HEK293T (cell line): ENCODE measurements around the gene NSUN2.

Experiments used
- CTCF ChIA-PET: fragments of 350-600 bp; formaldehyde crosslinking; extraction: SDS; loops from one replicate; lab custom pipeline; 2021; ENCODE audit warnings: antibody characterized with exemption, inconsistent platforms; lab: Yijun Ruan, JAX
- POLR2A ChIA-PET: fragments of 350-600 bp; formaldehyde crosslinking; extraction: SDS; loops from one replicate; lab custom pipeline; 2020; ENCODE audit warnings: antibody characterized with exemption, inconsistent platforms; lab: Yijun Ruan, JAX
- DNase-seq: peaks from one replicate; pipeline ENCODE4 v3.0.0; 2012; ENCODE audit warnings: mixed read lengths; ENCODE audit errors: extremely low spot score
- ARNT ChIP-seq: fragments of 450-650 bp; IDR thresholded peaks from 2 replicates; pipeline ENCODE4 v1.6.1; 2017; ENCODE audit warnings: mild to moderate bottlenecking
- BHLHE40 ChIP-seq: fragments of 450-650 bp; IDR thresholded peaks from 2 replicates; pipeline ENCODE4 v1.6.1; 2016; ENCODE audit warnings: mild to moderate bottlenecking, moderate library complexity, borderline replicate concordance
- CTBP1 ChIP-seq: fragments of 450-650 bp; IDR thresholded peaks from 2 replicates; pipeline ENCODE4 v1.6.1; 2016; ENCODE audit warnings: borderline replicate concordance
- ELF4 ChIP-seq: fragments of 450-650 bp; IDR thresholded peaks from 2 replicates; pipeline ENCODE4 v1.6.1; 2017; ENCODE audit warnings: antibody characterized with exemption
- FOXA1 ChIP-seq: fragments of 450-650 bp; IDR thresholded peaks from 2 replicates; pipeline ENCODE4 v1.6.1; 2016; ENCODE audit warnings: mild to moderate bottlenecking
- FOXK2 ChIP-seq: fragments of 450-650 bp; IDR thresholded peaks from 2 replicates; pipeline ENCODE4 v1.6.1; 2016; ENCODE audit warnings: mild to moderate bottlenecking
- FOXM1 ChIP-seq: fragments of 450-650 bp; IDR thresholded peaks from 2 replicates; pipeline ENCODE4 v1.6.1; 2017; ENCODE audit warnings: mild to moderate bottlenecking, borderline replicate concordance
- HDGF ChIP-seq: fragments of 450-650 bp; IDR thresholded peaks from 2 replicates; pipeline ENCODE4 v1.6.1; 2017; ENCODE audit warnings: antibody characterized with exemption, borderline replicate concordance
- L3MBTL2 ChIP-seq: fragments of 450-650 bp; conservative IDR thresholded peaks from 2 replicates; pipeline ENCODE4 v1.6.1; 2016; ENCODE audit warnings: mild to moderate bottlenecking
- LEF1 ChIP-seq: fragments of 450-650 bp; IDR thresholded peaks from 2 replicates; pipeline ENCODE4 v1.6.1; 2017; ENCODE audit warnings: mild to moderate bottlenecking, borderline replicate concordance
- NFRKB ChIP-seq: fragments of 450-650 bp; IDR thresholded peaks from 2 replicates; pipeline ENCODE4 v1.6.1; 2016; ENCODE audit warnings: mild to moderate bottlenecking, moderate library complexity
- SP1 ChIP-seq: fragments of 450-650 bp; IDR thresholded peaks from 2 replicates; pipeline ENCODE4 v1.6.1; 2017
- SUZ12 ChIP-seq: fragments of 450-650 bp; IDR thresholded peaks from 2 replicates; pipeline ENCODE4 v1.6.1; 2016; ENCODE audit warnings: mild to moderate bottlenecking
- TARDBP ChIP-seq: fragments of 450-650 bp; IDR thresholded peaks from 2 replicates; pipeline ENCODE4 v1.6.1; 2016
- ZNF384 ChIP-seq: fragments of 450-650 bp; IDR thresholded peaks from 2 replicates; pipeline ENCODE4 v1.6.1; 2016
- TF ChIP-seq, protein P1 (sequence below): fragments of 450-650 bp; IDR thresholded peaks from 2 replicates; pipeline ENCODE4 v1.6.1; 2016

NSUN2 gene

DNA sequence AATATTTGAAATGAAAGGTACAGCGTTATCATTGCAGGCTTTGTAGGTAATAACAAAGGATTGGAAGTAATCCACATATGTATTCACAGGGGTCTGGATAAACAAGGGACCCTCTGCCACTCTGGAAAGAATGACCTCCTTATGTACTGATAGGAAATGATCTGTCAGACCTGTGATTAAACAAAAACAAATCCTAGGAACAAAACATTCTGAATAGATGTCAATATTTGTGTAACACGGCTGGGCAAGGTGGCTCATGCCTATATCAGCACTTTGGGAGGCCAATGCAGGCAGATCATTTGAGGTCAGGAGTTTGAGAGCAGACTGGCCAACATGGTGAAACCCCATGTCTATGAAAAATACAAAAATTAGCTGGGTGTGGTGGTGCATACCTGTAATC, 42.3 kb downstream of the NSUN2 start:
- no peak for TF ChIP-seq HDGF
- POLR2A ChIA-PET: no interaction called here

DNA sequence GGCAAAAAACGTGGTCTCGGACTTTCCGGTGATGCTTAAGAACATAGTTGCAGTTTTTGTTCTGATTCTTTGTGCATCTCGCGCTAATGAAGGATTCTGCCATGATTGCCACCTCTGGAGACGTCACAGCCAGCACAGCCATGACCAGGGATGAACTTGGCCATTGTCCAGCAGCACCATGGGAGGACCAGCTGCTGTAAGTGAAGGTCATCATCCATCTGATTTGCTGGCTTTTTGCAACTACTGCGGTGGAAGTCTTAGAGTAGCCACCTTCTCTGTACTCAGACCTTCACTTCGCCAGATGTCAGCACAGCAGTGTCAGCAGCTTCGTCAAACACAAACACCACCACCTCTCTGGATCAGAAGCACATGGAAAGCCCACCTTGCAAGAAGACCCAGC, 45.7 kb downstream of the NSUN2 start:
- ChIA-PET CTCF (no interaction called here), POLR2A (no interaction called here)
- no peak for DNase-seq

More for the DNA sequence above, 42.3 kb downstream of the NSUN2 start:
- CTCF ChIA-PET: no interaction called here
- DNase-seq: no peak

DNA sequence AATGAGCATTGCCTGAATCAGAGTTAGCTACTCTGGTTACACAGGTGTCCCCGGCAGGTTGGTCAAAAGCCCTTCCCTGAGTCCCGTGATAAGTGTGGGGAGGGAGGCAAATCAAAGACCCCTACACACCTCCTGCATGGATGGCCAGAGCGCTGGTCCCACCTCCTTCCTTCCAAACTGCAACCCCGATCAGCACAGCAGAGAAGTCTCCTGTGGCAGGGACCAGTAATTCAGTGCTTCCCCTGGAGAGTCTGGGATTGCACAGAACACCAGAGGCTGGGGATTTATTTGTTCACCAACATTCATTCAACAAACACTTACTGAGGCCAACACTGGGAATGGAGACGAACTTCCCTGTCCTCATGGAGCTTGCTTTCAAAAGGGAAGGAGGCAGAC, 46.2 kb downstream of the NSUN2 start:
- CTCF ChIA-PET: no interaction called here
- POLR2A ChIA-PET: no interaction called here

More for the DNA sequence above, 45.7 kb downstream of the NSUN2 start:
- no peak for TF ChIP-seq L3MBTL2
- no peak for TF ChIP-seq LEF1
- TF ChIP-seq, protein P1, sequence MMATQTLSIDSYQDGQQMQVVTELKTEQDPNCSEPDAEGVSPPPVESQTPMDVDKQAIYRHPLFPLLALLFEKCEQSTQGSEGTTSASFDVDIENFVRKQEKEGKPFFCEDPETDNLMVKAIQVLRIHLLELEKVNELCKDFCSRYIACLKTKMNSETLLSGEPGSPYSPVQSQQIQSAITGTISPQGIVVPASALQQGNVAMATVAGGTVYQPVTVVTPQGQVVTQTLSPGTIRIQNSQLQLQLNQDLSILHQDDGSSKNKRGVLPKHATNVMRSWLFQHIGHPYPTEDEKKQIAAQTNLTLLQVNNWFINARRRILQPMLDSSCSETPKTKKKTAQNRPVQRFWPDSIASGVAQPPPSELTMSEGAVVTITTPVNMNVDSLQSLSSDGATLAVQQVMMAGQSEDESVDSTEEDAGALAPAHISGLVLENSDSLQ: no peak
- TF ChIP-seq TARDBP: no peak
- no peak for TF ChIP-seq FOXM1
- TF ChIP-seq FOXA1: no peak
- TF ChIP-seq ZNF384: no peak

DNA sequence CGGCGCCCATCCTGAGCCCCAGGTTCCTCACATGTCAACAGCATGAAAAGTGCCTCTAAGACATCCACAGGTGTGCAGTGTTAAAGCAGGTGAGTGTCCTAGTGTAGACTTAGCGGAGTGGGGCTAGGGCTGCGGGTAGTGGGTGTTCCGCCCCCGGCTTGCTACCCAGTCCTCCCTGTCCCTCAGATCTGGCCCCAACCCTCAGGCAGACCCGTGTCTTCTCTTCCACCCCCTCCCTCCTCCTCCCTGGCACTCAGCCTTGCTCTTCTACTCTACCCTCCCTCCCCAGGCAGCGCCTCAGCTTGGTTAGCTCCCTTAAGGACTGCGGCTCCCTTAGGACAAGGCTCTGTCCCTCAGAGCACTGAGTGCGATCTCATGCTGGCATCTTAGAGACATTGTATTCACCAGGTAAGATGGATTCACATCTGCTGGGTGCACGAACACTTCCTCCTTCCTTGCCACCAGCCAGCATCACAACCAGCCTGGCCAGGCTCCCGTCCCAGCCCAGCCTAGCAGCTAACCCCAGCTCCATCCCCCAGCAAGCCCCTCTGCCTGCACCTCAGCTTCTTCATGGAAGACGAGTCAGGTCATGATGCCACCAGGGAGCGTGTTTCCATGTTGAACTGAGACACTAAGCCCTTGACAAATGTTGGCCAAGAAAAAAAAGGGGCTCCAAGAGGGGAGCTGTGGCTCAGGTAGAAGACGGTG, 46.8 kb downstream of the NSUN2 start:
- no peak for DNase-seq
- TF ChIP-seq TARDBP: no peak
- no peak for TF ChIP-seq HDGF
- no peak for TF ChIP-seq FOXK2
- TF ChIP-seq NFRKB: no peak
- no peak for TF ChIP-seq SP1
- TF ChIP-seq ARNT: no peak
- no peak for TF ChIP-seq FOXA1
- no peak for TF ChIP-seq ZNF384
- no peak for TF ChIP-seq ELF4
- TF ChIP-seq LEF1: no peak
- TF ChIP-seq, protein P1: no peak
- no peak for TF ChIP-seq SUZ12
- ChIA-PET CTCF (no interaction called here), POLR2A (no interaction called here)

More for the DNA sequence above, 46.2 kb downstream of the NSUN2 start:
- no peak for DNase-seq
- TF ChIP-seq FOXA1 (no peak), HDGF (no peak), ZNF384 (no peak), FOXK2 (no peak), L3MBTL2 (no peak), BHLHE40 (no peak), LEF1 (no peak), SUZ12 (no peak), TARDBP (no peak), ELF4 (no peak), SP1 (no peak), FOXM1 (no peak)
- TF ChIP-seq, protein P1: no peak

DNA sequence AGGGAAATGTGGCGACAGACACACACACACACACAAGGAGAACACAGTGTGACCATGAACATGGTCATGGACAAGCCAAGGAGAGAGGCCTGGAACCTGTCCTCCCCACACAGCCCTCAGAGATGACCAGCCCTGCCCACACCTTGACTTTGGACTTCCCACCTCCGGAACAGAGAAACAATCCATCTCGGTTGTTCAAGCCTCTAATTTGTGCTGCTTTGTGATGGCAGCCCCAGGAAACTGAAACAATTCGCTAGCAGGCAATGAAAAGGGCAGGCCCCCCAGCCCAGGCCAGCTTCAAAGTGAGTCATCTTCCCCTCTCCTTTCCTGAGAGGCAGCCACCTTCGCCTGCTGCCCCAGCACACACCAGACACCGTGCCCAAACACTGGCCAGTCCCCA, 47.7 kb downstream of the NSUN2 start:
- DNase-seq: no peak
- POLR2A ChIA-PET: no interaction called here
- TF ChIP-seq FOXM1: no peak
- CTCF ChIA-PET: interaction anchor here (0.6 kb wide), 1 partner anchor 251 kb away, joined by 3 read pairs; no protein-coding TSS in a partner anchor

DNA sequence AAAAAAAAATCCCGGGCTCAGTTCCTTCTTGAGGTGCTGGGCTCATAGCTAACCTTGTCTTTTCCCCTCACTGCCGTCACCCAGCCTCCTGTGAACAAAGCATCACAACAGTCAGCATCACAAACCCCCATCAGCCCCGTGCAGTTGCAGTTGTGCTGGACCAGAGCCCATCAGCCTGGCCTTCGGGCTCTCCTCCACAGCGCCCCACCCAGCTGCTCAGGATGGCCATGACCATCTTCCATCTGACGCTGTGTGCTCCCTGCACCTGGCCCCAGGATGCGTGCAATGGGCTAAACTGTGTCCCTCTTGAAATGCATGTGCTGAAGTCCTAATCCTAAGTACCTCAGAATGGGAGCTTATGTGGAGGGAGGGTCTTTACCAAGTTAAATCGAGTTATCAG, 48.1 kb downstream of the NSUN2 start:
- ChIA-PET POLR2A (no interaction called here), CTCF (interaction anchor here (0.6 kb wide), 1 partner anchor 252 kb away, joined by 3 read pairs; no protein-coding TSS in a partner anchor)
- no peak for TF ChIP-seq L3MBTL2
- no peak for TF ChIP-seq FOXM1
- no peak for TF ChIP-seq ARNT
- TF ChIP-seq FOXA1: no peak
- TF ChIP-seq, protein P1: no peak
- DNase-seq: no peak

DNA sequence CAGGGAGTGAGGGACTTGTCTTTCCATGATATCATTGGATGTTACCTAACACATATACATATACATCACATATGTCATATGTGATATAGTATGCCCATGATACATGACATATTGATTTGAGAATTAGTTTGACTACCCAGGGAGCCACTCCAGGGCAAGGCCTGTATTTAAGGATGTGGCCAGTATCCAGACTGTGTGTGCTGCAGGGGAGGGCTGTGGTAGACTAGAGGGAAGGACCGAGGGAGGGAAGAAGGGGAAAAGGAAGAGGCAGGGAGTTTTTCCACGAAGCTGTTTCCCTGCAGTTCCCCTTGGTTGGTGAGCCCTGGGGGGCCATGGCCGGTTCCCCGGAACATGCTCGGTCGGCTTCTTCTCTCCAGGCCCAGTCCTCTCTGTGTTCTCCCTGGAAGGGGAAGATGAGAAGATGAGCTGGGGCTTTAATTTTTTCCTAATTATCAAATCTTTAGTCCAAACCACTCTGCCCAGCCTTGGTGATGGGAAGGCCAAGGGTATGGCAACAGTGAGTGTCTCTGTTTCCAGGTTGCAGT, 48.7 kb downstream of the NSUN2 start:
- CTCF ChIA-PET: no interaction called here
- POLR2A ChIA-PET: no interaction called here
- TF ChIP-seq SUZ12: no peak
- TF ChIP-seq CTBP1: no peak
- no peak for TF ChIP-seq HDGF
- no peak for DNase-seq
